HT1080 (cell line): ENCODE results near the gene SETD6. TPM values are rescaled to one million over a fixed set of nuclear protein-coding genes. Genes with fewer than 3 reads are reported as not detected.
"Not testable (repeated sequence)": the region's sequence is repeated elsewhere in the genome, so short reads cannot be mapped to it uniquely, and the experiment has no call there.

Source experiments
- DNase-seq: peaks from one replicate; pipeline ENCODE4 v3.0.0-alpha.2; 2015; ENCODE audit warnings: low read depth
- small RNA-seq: library from RNA; depleted of rRNA; stranded (forward); fragments of <200 nt; gene quantifications from one replicate; pipeline ENCODE3, GENCODE V24; 2014
- total RNA-seq: library from RNA; depleted of rRNA; stranded (reverse); fragments of >200 nt; shearing (Covaris generic); gene quantifications from 2 replicates; pipeline ENCODE4 v1.2.3, GENCODE V29; 2014; rRNA removed

Gene SETD6
- total RNA-seq, 1 experiment from 2014 or later = 26.9 TPM

DNA sequence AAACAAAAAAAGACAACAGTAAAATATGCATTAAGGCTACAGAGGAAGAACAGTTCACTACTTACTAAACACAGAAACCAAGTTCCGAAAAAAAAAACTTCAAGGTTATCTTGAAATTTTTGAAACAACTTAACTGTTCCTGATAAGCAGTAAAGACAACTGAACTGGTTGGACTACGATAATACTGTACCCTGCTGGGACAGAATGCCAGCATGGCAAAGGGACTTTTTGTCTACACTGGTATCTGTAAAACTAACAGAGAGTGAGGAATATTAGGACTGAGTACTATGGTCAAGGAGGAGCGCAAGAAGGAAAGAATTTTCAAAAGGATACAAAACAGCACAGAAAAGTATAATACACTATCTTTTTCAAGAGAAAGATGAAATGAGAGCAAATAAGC, 19.8 kb downstream of the SETD6 start:
- no peak for DNase-seq

GRCh38 chr16:58536278-58536677, 21.0 kb downstream of the SETD6 start:
- DNase-seq = no peak

DNA sequence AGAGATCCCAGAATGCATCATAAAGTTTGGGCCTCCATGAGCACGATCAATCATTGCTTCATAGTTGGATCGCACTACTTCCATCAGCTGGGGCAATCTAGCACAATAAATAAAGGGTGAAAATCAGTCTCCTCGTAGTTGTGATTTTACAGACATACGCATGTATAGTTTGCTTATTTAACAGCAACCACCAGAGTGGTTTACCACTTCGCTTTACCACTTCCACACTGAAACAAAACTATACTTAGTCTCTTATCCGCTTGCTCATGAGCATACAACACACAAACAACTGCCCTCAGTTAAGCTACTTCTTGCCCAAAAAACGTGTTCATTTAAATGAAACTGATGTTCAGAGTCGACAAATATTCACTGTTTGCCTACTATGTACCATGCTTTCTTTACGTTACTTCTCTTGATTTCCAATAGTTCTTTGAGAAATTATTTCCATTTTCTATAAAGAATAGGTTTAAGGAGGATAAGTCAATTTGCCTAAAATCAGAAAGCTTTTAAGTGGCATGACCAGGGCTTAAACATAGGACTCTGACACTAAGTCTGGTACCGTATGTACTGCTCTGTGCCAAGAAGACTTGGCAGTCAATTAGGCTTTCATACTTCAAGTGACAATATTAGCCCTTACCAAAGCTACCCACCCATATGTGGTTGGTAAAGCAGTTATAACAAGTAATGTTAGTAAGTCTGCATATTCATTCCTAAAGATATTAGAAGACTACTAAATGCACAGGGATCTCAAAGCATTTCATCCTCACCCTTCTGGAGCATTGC, 22.0 kb downstream of the SETD6 start:
- no peak for DNase-seq

- no peak for DNase-seq
These were observed 26.4 kb downstream of the SETD6 start for GRCh38 chr16:58541711-58542110.

- DNase-seq = no peak
These were observed 27.0 kb downstream of the SETD6 start for GRCh38 chr16:58542291-58542690.

- no peak for DNase-seq
These were observed 28.4 kb downstream of the SETD6 start for GRCh38 chr16:58543685-58544084.

GRCh38 chr16:58548378-58548777, 33.1 kb downstream of the SETD6 start:
- no peak for DNase-seq

DNA sequence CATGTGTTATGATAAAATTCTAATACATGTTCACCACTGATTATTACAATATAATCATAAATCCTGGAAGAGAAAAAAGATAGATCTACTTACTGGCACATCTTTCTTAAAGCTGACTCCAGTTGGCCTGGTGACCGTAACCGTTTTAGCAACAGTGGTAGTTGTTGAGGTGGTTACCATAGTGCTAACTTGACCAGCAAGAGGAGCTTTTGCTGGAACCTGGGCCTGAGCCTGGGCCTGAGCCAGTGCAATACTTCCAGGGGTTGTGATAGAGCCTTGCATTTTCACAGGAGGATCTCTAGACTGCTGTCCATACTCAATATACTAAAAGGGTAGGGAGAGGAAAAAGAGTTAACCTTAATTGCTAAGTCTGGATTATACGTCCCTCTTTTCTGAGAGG, 36.2 kb downstream of the SETD6 start:
- peak; percentile 4 for DNase-seq

DNA sequence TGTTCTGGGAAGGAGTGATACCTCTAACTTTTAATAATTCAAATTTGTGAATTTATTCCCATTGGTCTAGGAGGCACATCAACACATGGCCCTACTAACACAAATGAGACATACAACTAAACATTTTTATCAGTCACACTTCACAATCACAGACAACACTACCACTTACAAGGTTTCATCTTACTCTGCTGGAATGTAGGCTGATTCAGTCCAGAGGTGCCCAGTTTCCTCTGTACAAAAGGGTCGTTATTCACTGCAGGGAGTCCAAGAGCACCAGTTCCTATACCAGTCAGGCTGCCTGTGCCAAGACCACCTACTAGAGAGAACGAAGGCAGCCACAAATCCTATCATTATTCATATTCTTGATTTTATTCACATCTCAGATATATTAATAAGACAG, 41.4 kb downstream of the SETD6 start:
- peak; percentile 8 for DNase-seq

- DNase-seq = peak; percentile 76
These were observed 47.9 kb downstream of the SETD6 start for GRCh38 chr16:58563235-58563634.

GRCh38 chr16:58563775-58564174, 48.5 kb downstream of the SETD6 start:
- no peak for DNase-seq

GRCh38 chr16:58565697-58566096, 50.4 kb downstream of the SETD6 start:
- DNase-seq = not testable (repeated sequence)

Small RNA genes within 50 kb of the gene (small RNA-seq; reads per million reads assigned to genes)
- gene RNU6-103P (not detected), gene SNORA46 (68.0 reads per million, percentile 95 among the genes with 10 or more reads in this experiment), gene SNORA50A (not detected)

Other genes starting within 250 kb of the SETD6 start
- gene PRSS54, start 220.5 kb upstream of the SETD6 start, total RNA-seq = not detected in 2 replicates
- gene GINS3, start 123.0 kb upstream of the SETD6 start, total RNA-seq = 22.9 and 24.0 TPM in 2 replicates
- 4.6 and 8.8 TPM in 2 replicates for gene NDRG4, start 15.4 kb upstream of the SETD6 start, total RNA-seq
- 136 and 153 TPM in 2 replicates for gene CNOT1, start 114.3 kb downstream of the SETD6 start, total RNA-seq
- gene SLC38A7, start 169.3 kb downstream of the SETD6 start, total RNA-seq = 8.0 and 10.8 TPM in 2 replicates
- 105 and 142 TPM in 2 replicates for gene GOT2, start 218.8 kb downstream of the SETD6 start, total RNA-seq